ENCODE results near the gene RBFOX2. TPM values are rescaled to one million over a fixed set of nuclear protein-coding genes. Genes with fewer than 3 reads are reported as not detected.

The RBFOX2 gene
- total and polyA plus RNA-seq, 3 donors from 2014 or later, result 53.4 to 85.2 (median 63.9) TPM

GRCh38 chr22:35712672-35713071 is 316.0 kb downstream of the RBFOX2 start:
- intact Hi-C loops (cut with DNase I; ENCODE audit: low total_unique reads), result no loop called here
- H3K27ac ChIP-seq, result no peak overlapping the region
- no peak for TF ChIP-seq POLR2A (IDR thresholded peaks at IDR 0.05)
- H3K4me3 ChIP-seq, result no peak overlapping the region
- DNase-seq, result no peak
- H3K36me3 ChIP-seq (ENCODE audit: low read depth, missing control alignments), result no peaks in the 10 kb centered on the region
- 92 to 97% methylated on average over 2 of the region's 2 CpGs for WGBS, 2 donors
- H3K4me1 ChIP-seq, result no peaks in the 10 kb centered on the region
- H3K9me3 ChIP-seq, result no peaks in the 10 kb centered on the region
- no peaks in the 10 kb centered on the region for H3K27me3 ChIP-seq

DNA sequence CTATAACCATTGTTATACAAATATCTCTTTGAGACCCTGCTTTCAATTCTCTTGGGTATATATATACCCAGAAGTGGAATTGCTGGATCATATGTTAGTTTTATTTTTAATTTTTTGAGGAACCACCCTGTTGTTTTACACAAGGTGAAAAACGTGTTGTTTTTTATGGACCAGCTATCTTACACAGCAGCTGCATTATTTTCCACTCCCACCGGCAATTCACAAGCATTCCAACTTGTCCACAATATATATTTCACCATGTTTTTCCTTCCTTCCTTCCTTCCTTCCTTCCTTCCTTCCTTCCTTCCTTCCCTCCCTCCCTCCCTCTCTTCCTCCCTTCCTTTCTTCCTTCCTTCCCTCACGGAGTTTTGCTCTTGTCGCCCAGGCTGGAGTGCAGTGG is 317.3 kb downstream of the RBFOX2 start:
- Histone ChIP-seq H3K27ac (no peak overlapping the region), H3K27me3 (no peaks in the 10 kb centered on the region), H3K9me3 (no peaks in the 10 kb centered on the region), H3K4me1 (no peaks in the 10 kb centered on the region), H3K4me3 (no peak overlapping the region), H3K36me3 (ENCODE audit: low read depth, missing control alignments) (no peaks in the 10 kb centered on the region)
- DNase-seq, result no peak
- intact Hi-C loops (cut with DNase I; ENCODE audit: low total_unique reads), result no loop called here
- TF ChIP-seq POLR2A (IDR thresholded peaks at IDR 0.05) (no peak), CTCF (IDR thresholded peaks at IDR 0.05) (no peak)
- 85% methylated on average over 4 of the region's 4 CpGs for WGBS, 2 donors

DNA sequence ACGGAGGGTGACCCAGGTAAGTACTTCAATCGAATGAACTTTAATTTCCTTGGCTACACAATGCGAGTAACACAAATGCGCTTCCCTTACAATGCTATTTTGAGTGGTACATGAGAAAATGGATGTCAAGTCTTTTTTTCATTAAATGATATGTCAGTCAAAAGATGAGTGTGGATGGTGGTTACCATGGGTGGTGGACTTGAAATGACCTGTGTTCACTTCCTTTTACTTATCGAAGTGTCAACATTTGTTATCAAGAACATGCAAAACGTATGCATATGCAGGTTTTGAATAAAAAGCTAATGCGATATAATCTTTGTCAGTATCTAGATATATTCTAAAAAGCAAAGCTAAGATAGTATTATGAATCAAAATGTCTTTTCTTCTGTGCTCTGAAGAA is 319.7 kb downstream of the RBFOX2 start:
- no peaks in the 10 kb centered on the region for H3K4me1 ChIP-seq
- DNase-seq, result no peak
- 81 to 87% methylated on average over 7 of the region's 7 CpGs for WGBS, 2 donors
- no peaks in the 10 kb centered on the region for H3K9me3 ChIP-seq
- no peak for TF ChIP-seq POLR2A (IDR thresholded peaks at IDR 0.05)
- TF ChIP-seq CTCF (IDR thresholded peaks at IDR 0.05), result no peak
- H3K27ac ChIP-seq, result no peak overlapping the region
- H3K27me3 ChIP-seq, result no peaks in the 10 kb centered on the region
- no peaks in the 10 kb centered on the region for H3K36me3 ChIP-seq (ENCODE audit: low read depth, missing control alignments)
- no peak overlapping the region for H3K4me3 ChIP-seq
- intact Hi-C loops (cut with DNase I; ENCODE audit: low total_unique reads), result no loop called here

- no peak overlapping the region for H3K27ac ChIP-seq
- no peaks in the 10 kb centered on the region for H3K4me1 ChIP-seq
- intact Hi-C loops (cut with DNase I; ENCODE audit: low total_unique reads), result no loop called here
- 63 to 68% methylated on average over 7 of the region's 7 CpGs for WGBS, 2 donors
- no peaks in the 10 kb centered on the region for H3K36me3 ChIP-seq (ENCODE audit: low read depth, missing control alignments)
- no peak for TF ChIP-seq POLR2A (IDR thresholded peaks at IDR 0.05)
- no peak for TF ChIP-seq CTCF (IDR thresholded peaks at IDR 0.05)
- H3K27me3 ChIP-seq, result no peaks in the 10 kb centered on the region
- no peaks in the 10 kb centered on the region for H3K9me3 ChIP-seq
- DNase-seq, result no peak
- no peak overlapping the region for H3K4me3 ChIP-seq
Observed at GRCh38 chr22:35708453-35708852, 320.2 kb downstream of the RBFOX2 start.

GRCh38 chr22:35705141-35705540 is 323.5 kb downstream of the RBFOX2 start:
- H3K36me3 ChIP-seq (ENCODE audit: low read depth, missing control alignments), result no peaks in the 10 kb centered on the region
- H3K9me3 ChIP-seq, result no peaks in the 10 kb centered on the region
- TF ChIP-seq CTCF (IDR thresholded peaks at IDR 0.05) (no peak), POLR2A (IDR thresholded peaks at IDR 0.05) (no peak)
- no peak overlapping the region for H3K27ac ChIP-seq
- intact Hi-C loops (cut with DNase I; ENCODE audit: low total_unique reads), result no loop called here
- WGBS, 2 donors, result 95 to 96% methylated on average over 3 of the region's 3 CpGs
- no peaks in the 10 kb centered on the region for H3K27me3 ChIP-seq
- H3K4me3 ChIP-seq, result no peak overlapping the region
- no peak for DNase-seq
- H3K4me1 ChIP-seq, result no peaks in the 10 kb centered on the region
